Duodenal mucosa (tissue), 2 donors: ENCODE data around the gene CCR5AS.
A peak's percentile ranks its signal among the peaks of the same experiment; 100 is the strongest.

ENCODE experiments used
- H3K27ac ChIP-seq: one replicate; pipeline ENCODE4 v1.7.0; 2013; ENCODE audit warnings: low read depth, low read length
- H3K27me3 ChIP-seq, 2 donors: one replicate each; pipeline ENCODE4 v1.7.0; 2013; ENCODE audit warnings: low read length in 2 of 2, control low read depth in 1 of 2; ENCODE audit not compliant: insufficient read depth in 2 of 2, control insufficient read depth in 1 of 2
- H3K36me3 ChIP-seq, 2 donors: one replicate each; pipeline ENCODE4 v1.7.0; 2013; ENCODE audit warnings: low read length in 2 of 2, control low read depth in 1 of 2; ENCODE audit not compliant: insufficient read depth in 2 of 2, control insufficient read depth in 1 of 2
- H3K4me1 ChIP-seq, 2 donors: one replicate each; pipeline ENCODE4 v1.7.0; 2013; ENCODE audit warnings: low read length in 2 of 2, control low read depth in 1 of 2; ENCODE audit not compliant: insufficient read depth in 2 of 2, control insufficient read depth in 1 of 2
- H3K4me3 ChIP-seq, 2 donors: one replicate each; pipeline ENCODE4 v1.7.0; 2013; ENCODE audit warnings: low read length in 2 of 2, low read depth in 1 of 2
- H3K9ac ChIP-seq, 2 donors: one replicate each; pipeline ENCODE4 v1.7.0; 2013; ENCODE audit warnings: low read length in 2 of 2, low read depth in 1 of 2
- H3K9me3 ChIP-seq, 2 donors: one replicate each; pipeline ENCODE4 v1.7.0; 2013; ENCODE audit warnings: low read length in 2 of 2, control low read depth in 1 of 2; ENCODE audit not compliant: control insufficient read depth in 1 of 2

CCR5AS gene

DNA sequence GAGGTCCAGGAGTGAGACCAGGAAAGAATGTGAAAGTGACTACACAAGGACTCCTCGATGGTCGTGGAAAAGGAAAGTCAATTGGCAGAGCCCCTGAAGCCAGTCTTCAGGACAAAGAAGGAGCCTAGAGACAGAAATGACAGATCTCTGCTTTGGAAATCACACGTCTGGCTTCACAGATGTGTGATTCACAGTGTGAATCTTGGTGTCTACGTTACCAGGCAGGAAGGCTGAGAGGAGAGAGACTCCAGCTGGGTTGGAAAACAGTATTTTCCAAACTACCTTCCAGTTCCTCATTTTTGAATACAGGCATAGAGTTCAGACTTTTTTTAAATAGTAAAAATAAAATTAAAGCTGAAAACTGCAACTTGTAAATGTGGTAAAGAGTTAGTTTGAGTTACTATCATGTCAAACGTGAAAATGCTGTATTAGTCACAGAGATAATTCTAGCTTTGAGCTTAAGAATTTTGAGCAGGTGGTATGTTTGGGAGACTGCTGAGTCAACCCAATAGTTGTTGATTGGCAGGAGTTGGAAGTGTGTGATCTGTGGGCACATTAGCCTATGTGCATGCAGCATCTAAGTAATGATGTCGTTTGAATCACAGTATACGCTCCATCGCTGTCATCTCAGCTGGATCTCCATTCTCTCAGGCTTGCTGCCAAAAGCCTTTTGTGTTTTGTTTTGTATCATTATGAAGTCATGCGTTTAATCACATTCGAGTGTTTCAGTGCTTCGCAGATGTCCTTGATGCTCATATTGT, 47.0 kb downstream of the CCR5AS start:
- no peak overlapping the region for H3K27ac ChIP-seq
- H3K36me3 ChIP-seq = no peaks in the 10 kb centered on the region
- no peak overlapping the region for H3K9ac ChIP-seq
- no peak overlapping the region for H3K4me3 ChIP-seq
- H3K9me3 ChIP-seq = no peaks in the 10 kb centered on the region
- peaks cover 6 to 14% of the 10 kb centered on the region in 2 donors for H3K4me1 ChIP-seq
- H3K27me3 ChIP-seq = no peaks in the 10 kb centered on the region

DNA sequence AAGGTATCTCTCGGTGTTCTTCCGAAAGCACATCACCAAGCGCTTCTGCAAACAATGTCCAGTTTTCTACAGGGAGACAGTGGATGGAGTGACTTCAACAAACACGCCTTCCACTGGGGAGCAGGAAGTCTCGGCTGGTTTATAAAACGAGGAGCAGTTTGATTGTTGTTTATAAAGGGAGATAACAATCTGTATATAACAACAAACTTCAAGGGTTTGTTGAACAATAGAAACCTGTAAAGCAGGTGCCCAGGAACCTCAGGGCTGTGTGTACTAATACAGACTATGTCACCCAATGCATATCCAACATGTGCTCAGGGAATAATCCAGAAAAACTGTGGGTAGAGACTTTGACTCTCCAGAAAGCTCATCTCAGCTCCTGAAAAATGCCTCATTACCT, 48.4 kb downstream of the CCR5AS start:
- no peak overlapping the region for H3K4me3 ChIP-seq
- H3K9me3 ChIP-seq = no peaks in the 10 kb centered on the region
- no peak overlapping the region for H3K9ac ChIP-seq
- no peaks in the 10 kb centered on the region for H3K36me3 ChIP-seq
- H3K27me3 ChIP-seq = no peaks in the 10 kb centered on the region
- H3K4me1 ChIP-seq = peaks cover 6 to 14% of the 10 kb centered on the region in 2 donors
- no peak overlapping the region for H3K27ac ChIP-seq

DNA sequence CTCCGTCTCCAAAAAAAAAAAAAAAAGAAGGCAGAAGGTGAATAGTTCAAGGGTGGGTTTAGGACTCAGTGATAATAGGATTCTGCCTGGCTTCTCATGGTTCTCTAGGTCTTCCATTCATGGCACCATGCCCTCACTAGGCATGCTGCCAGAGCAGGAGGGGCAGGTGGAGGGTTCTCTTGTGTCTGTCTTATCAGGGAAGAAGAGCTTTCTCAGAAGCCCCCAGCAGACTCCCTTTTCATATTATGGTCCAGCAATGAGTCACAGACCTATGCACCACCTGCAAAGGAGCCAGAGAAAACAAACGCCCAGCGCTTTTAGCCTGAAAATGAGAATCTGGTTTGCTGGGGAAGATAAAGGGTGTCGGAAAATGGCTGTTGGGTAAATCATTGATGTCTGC, 50.0 kb downstream of the CCR5AS start:
- H3K36me3 ChIP-seq = no peaks in the 10 kb centered on the region
- H3K4me1 ChIP-seq = peaks cover 6 to 14% of the 10 kb centered on the region in 2 donors
- no peaks in the 10 kb centered on the region for H3K27me3 ChIP-seq
- no peaks in the 10 kb centered on the region for H3K9me3 ChIP-seq
- H3K9ac ChIP-seq = no peak overlapping the region
- no peak overlapping the region for H3K4me3 ChIP-seq
- no peak overlapping the region for H3K27ac ChIP-seq

DNA sequence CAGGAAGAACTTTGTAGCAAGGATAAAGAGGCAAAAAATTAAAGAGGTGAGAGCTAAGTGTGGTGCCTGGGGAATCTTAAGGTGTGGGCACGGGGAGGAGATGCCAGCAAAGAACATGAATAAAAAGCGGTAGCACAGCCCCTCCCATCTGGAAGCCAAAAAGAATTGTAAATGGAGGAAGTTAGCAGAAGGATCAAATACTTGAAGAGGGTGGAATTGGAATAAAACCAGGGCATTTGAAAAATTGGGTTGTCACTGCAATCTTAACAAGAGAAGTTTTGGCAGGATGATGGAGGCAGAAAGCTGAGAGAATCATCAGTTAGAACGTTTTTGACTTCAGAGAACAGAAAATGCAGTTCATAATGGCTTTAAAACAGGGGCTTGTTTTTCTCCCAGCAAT, 50.6 kb downstream of the CCR5AS start:
- Histone ChIP-seq H3K4me3 (peak overlapping the region in 1 of 2 donors; percentile 32), H3K9me3 (no peaks in the 10 kb centered on the region), H3K36me3 (no peaks in the 10 kb centered on the region), H3K27me3 (no peaks in the 10 kb centered on the region), H3K27ac (no peak overlapping the region), H3K4me1 (peaks cover 6 to 10% of the 10 kb centered on the region in 2 donors), H3K9ac (no peak overlapping the region)

DNA sequence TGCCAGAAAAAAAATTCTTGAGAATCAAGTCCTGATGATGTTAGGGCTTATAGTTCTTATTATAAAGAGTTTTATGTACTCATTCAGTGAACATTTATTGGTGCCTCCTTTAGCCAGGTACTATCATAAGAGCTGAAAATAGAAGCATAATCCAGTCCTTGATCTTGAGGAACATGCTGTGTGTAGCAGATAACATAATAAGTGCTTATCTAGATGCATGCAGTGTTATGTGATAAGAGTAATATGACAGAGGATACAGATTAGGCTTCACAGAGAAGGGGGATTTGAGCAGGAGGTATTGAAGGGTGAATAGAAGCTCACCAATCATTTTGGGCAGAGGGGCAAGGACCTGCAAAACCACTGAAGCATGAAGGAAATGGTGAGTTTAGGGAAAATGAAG, 51.9 kb downstream of the CCR5AS start:
- Histone ChIP-seq H3K4me1 (peaks cover 4 to 9% of the 10 kb centered on the region in 2 donors), H3K27ac (no peak overlapping the region), H3K9me3 (no peaks in the 10 kb centered on the region), H3K4me3 (peak overlapping the region; percentile 32 to 38), H3K27me3 (no peaks in the 10 kb centered on the region), H3K9ac (peak overlapping the region in 1 of 2 donors; percentile 13), H3K36me3 (no peaks in the 10 kb centered on the region)

DNA sequence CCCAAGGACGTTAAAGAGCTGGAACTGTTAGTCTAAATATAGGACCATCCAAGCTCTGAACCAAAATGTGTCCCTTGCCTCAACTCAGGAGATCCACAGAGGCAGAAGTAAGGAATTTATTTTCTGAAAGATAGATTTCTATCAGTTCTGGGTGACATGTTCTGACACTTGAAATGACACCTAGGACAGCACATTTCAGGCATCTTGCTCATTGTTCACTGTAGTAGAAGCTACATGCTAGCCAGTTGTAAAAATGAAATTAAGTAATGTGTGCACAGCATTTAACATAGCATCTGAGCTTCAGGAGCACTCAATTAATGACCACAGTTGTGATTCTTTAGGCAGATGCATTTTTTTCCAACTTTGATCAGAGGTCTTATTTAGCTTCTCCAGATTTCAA, 52.4 kb downstream of the CCR5AS start:
- H3K9me3 ChIP-seq = no peaks in the 10 kb centered on the region
- H3K4me1 ChIP-seq = peaks cover 5 to 11% of the 10 kb centered on the region in 2 donors
- no peaks in the 10 kb centered on the region for H3K36me3 ChIP-seq
- H3K4me3 ChIP-seq = peak overlapping the region; percentile 38 to 52
- peak overlapping the region; percentile 28 to 33 for H3K9ac ChIP-seq
- no peaks in the 10 kb centered on the region for H3K27me3 ChIP-seq
- H3K27ac ChIP-seq = no peak overlapping the region

DNA sequence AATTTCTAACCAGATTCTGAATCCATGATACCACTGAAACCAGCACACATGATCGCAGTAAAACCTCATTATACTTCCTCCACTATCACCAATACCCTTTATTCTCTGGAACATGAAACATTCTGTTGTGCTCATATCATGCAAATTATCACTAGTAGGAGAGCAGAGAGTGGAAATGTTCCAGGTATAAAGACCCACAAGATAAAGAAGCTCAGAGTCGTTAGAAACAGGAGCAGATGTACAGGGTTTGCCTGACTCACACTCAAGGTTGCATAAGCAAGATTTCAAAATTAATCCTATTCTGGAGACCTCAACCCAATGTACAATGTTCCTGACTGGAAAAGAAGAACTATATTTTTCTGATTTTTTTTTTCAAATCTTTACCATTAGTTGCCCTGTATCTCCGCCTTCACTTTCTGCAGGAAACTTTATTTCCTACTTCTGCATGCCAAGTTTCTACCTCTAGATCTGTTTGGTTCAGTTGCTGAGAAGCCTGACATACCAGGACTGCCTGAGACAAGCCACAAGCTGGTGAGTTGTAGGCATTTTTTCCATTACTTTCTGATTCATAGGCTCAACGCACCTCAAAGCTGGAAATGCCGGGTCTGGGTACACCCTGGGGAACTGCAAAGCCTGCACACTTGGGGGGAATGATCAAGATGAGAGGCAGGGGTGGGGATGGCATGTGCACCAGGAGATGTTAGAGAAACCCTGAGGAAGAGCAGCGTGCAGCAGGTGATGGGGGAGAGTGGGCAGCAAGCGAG, 53.0 kb downstream of the CCR5AS start, which contains the start of gene CCR2:
TSS of gene CCR2 (plus strand) at position 465 of the 764 bp plus-strand sequence. CDS start 3,417 bp downstream, outside the sequence.
- no peaks in the 10 kb centered on the region for H3K36me3 ChIP-seq
- H3K9ac ChIP-seq = peak within 1 kb of the TSS; percentile 28 to 33
- peaks cover 11 to 15% of the 10 kb centered on the region in 2 donors for H3K4me1 ChIP-seq
- H3K4me3 ChIP-seq = peak within 1 kb of the TSS; percentile 38 to 52
- H3K9me3 ChIP-seq = no peaks in the 10 kb centered on the region
- no peaks in the 10 kb centered on the region for H3K27me3 ChIP-seq
- no peak within 1 kb of the TSS for H3K27ac ChIP-seq

GRCh38 chr3:46353090-46353489, 53.8 kb downstream of the CCR5AS start:
- H3K4me1 ChIP-seq = peaks cover 11 to 17% of the 10 kb centered on the region in 2 donors
- H3K27me3 ChIP-seq = no peaks in the 10 kb centered on the region
- H3K27ac ChIP-seq = no peak overlapping the region
- no peak overlapping the region for H3K9ac ChIP-seq
- H3K4me3 ChIP-seq = no peak overlapping the region
- no peaks in the 10 kb centered on the region for H3K9me3 ChIP-seq
- H3K36me3 ChIP-seq = no peaks in the 10 kb centered on the region

DNA sequence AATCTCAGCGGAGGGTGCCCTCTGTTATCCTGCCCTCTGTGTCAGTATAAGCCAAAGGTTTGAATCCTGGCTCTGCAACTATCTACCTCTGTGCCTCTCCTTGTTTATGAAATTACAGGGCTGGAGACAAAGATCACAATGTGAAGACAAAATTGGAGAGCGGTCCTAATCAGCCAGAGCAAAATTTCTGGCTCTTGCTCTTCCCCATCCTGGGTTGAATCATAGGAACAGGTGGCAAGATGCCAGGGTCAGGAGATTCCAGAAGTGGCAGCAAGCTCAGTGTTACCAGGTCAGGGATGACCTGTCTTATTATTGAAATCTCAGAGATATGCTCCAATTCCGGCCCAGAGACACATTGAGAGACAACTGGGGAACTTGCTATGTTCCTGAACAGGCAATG, 55.2 kb downstream of the CCR5AS start:
- H3K4me1 ChIP-seq = peaks cover 11 to 17% of the 10 kb centered on the region in 2 donors
- H3K9ac ChIP-seq = no peak overlapping the region
- H3K27ac ChIP-seq = no peak overlapping the region
- H3K36me3 ChIP-seq = no peaks in the 10 kb centered on the region
- H3K27me3 ChIP-seq = no peaks in the 10 kb centered on the region
- H3K4me3 ChIP-seq = no peak overlapping the region
- H3K9me3 ChIP-seq = no peaks in the 10 kb centered on the region

DNA sequence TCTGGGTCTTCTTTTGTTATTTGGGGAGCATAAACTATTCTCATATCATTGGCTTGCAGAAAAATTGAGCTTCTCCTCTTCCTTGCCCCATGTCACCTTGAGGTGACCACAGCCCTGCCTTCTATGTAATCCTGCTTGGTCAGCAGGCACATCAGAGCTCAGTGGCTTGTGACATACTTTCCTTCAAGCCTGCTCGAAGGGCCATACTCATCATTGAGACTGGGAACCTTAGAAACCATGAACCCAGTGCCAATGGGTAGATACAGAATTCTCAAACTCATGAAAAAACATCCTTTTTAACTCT, 56.7 kb downstream of the CCR5AS start:
- Histone ChIP-seq H3K27ac (peak overlapping the region; percentile 27), H3K27me3 (no peaks in the 10 kb centered on the region), H3K36me3 (no peaks in the 10 kb centered on the region), H3K4me1 (peaks cover 11 to 17% of the 10 kb centered on the region in 2 donors), H3K9ac (no peak overlapping the region), H3K9me3 (no peaks in the 10 kb centered on the region), H3K4me3 (no peak overlapping the region)
